GM18502 (cell line): ENCODE measurements around the gene NUDT14.

Experiments
- ATAC-seq: cut with Tn5 transposase; IDR thresholded peaks from one replicate; pipeline ENCODE4 v1.9.1; 2021; ENCODE audit warnings: mild to moderate bottlenecking; ENCODE audit not compliant: unreplicated experiment, poor library complexity

Gene NUDT14

DNA sequence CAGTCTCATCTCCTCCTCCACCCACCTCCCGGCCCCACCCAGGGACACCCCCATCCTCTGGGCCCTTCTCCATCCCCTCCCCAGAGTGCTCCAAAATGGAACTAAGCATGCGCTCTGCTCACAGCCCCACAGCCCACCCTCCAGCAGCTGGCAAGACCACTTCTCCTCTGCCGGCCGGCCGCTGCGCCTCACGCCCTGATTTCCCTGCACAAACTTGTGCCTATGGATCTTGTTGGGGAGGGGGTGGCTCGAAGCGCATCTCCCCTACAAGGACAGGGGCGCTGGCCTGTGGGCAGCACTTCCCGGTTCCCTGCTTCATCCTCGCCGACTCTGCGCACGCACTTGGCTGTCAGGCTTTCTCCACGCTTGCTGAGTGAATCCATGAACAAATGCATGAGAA lies 19.5 kb upstream of the NUDT14 start:
- ATAC-seq: no peak

DNA sequence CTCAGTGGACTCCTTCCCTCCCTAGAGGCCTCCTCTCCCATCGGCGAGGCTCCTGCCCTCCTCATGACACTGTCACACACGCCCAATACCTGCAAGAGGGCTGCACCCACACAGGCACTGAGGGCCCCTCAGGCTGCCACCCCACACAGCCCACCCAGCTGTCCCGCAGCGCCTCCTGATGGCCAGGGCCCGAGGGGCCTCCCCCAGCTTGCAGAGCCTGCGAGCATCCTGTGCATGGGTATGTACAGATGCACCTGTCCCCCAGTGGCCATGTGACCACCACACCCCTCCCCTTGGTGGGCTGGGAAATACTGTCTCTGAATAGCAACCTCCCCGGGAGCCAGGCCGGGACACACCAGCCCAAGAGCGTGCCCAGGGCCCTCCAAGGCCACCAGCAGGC lies 19.0 kb upstream of the NUDT14 start:
- ATAC-seq: no peak

DNA sequence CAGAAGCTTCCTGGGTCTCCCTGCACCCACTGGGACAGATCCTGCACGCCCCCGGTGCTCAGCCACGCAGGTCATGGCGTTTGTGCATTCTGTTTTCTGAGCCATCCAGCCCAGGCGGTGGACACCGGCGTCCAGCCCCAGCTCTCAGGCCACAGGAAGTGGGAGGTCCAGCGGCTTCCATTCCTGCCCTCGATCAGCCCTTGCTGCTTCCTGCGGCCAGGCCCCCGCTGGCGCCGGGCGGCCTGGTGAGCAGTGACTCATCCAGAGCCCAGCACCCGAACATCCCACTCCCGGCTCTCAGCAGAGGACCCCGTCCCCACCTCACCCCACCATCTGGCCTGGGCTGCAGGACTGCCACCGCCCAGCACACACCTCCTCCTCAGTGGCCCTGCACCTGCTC lies 18.0 kb upstream of the NUDT14 start:
- no peak for ATAC-seq

DNA sequence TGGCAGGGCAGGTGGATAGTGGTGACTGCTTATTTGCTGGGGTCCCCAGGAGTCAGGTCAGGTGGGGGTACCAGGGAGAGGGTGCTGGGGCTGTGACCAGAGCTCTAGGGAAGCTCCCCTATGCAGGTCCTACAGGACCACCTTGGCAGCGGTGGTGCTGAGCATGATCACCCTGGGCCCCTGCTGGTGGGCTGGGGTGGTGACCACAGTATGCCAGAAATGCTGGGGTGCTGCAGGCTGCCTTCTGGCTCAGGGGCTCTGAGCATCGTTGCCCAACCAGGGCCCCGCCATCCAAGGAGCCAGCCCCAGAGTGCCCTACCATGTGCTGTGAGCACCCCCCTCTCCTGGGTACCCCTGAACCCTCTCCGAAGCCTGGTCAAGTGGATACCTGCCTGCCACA lies 17.5 kb upstream of the NUDT14 start:
- no peak for ATAC-seq

DNA sequence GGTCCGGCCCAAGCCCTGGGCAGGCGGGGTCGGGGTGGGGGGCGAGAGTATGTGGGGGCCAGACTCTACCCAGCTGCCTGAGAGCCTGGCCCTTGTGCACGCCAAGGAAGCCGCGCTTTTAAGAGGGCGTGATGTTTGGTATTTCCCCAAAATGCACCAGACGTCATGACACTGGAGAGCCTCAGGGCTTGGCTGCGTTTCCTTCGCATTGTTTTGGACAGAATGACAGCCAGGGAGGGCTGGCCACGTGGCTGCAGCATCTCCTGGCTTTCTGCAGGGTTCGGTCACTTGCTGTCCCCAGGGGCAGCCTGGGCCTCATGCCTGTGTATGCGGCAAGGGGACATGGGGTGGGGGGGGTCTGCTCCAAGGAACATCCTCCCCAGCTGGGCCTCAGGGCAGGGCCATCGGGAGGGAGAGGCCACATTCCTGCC lies 16.1 kb upstream of the NUDT14 start:
- ATAC-seq: no peak

DNA sequence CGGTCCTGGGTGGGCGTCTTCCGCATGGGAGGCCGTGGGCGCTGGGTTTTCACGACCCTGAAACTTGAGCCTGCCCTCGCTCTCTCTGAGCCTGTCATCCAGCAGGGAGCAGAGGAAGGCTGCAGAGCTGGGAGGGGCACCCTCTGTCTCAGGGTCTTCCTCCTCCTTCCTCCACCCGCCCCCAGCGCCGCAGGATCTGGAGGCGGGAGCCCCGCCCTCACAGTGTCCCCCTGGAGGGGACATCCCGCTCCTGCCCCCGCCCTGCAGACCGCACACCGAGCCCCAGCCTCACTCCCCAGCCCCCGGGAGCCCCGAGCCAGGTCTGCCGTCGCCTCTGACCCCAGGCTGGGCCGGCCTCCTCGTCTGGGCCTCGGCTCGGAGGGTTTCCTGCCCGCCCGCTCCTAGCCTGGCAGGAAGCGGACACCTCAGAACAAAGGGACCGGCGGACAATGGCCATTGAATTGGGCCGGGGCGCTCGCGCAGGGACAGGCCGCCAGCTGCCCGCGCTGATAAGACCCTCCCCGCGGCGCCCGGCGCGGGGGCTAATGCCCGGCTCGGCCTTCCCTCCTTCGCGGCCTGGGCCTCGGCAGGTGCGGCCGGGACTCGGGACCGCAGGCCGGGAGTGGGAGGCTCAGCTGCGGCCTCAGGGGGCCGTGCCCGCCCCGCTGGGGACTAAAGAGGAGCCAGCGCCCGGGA lies 15.3 kb upstream of the NUDT14 start:
- ATAC-seq: no peak

DNA sequence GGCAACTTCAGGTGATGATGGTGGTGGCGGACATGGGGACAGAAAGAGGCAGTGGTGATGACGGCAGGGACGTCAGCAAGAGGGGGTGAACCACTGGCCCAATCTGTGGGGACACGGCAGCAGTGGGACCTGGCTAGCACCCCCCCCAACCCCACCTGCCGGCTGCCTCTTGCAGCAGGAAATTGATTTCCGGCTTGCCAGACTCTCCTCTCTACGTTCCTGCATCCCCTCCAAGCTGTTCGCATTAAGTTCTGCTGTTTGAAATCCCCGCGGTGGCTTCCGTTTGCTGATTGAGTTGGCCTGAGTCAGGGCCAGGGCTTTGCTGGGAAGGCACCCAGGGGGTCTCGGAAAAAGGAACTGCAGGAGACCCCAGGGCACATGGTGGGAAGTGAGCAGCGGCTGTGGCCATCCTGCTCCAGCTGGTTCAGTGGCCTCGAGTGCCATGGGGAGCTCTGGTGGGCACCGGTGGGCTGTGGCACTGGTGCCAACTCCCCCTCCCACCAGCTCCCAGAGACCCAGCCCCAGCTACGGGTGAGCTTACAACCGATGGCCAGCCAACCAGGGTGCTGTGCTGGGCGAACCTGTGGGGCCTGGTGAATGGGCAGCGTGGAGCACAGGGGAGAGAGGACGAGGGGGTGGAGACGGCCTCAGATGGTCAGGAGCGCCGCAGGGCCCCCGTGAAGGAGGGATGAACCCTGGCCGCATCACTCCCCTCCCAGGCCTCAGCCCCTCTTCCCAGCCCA lies 14.6 kb upstream of the NUDT14 start:
- no peak for ATAC-seq

DNA sequence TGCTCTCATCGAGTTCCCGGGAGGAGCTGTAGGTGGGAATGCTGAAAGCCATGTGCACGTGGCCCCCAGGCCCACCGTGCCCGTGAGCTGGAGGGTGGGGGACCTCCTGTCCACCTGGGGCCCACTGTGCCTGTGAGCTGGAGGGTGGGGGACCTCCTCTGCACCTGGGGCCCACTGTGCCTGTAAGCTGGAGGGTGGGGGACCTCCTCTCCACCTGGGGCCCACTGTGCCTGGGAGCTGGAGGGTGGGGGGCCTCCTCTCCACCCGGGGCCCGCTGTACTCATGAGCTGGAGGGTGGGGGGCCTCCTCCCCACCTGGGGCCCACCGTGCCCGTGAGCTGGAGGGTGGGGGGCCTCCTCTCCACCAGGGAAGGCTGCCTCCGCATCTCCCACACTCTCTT lies 13.9 kb upstream of the NUDT14 start:
- no peak for ATAC-seq

DNA sequence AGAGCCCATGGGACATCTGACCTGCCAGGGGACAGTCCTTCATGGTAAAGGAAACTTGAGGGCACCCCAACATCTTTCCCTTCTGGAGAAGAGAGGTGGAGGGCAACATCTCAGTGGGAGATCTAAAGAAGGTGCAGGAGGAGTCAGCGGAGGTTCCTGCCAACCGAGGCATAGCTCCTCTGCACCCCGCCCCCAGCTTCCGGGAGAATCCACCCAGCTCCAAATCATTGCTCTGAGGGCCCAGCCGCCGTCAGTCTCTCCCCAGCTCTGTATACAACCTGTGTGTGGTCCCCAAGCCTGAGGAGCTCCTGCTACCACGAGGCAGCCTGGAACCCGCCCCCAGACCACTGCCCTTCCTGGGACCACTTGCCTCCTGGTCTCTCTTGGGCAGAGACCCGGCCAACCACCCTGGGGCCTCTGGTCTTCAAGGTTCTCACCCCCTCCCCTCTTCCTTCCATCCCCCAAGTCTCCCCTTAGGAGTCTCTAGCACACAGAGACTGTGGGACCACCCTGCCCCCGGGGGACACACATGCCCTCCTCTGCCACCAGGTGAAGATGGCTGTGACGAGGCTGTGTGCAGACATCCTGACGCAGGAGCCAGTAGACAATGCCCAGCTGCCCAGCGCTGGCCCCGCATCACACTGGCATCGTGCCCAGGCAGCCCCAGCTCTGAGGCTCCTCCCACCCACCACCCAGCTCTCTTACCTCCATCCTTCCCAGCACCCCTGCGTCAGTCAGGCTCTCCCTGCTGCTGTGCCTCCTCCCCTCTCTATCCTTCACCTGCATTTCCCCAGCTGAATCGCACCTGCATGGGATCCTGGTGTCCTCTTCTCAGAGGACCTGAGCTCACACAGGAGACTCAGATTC lies 13.0 kb upstream of the NUDT14 start:
- ATAC-seq: no peak

DNA sequence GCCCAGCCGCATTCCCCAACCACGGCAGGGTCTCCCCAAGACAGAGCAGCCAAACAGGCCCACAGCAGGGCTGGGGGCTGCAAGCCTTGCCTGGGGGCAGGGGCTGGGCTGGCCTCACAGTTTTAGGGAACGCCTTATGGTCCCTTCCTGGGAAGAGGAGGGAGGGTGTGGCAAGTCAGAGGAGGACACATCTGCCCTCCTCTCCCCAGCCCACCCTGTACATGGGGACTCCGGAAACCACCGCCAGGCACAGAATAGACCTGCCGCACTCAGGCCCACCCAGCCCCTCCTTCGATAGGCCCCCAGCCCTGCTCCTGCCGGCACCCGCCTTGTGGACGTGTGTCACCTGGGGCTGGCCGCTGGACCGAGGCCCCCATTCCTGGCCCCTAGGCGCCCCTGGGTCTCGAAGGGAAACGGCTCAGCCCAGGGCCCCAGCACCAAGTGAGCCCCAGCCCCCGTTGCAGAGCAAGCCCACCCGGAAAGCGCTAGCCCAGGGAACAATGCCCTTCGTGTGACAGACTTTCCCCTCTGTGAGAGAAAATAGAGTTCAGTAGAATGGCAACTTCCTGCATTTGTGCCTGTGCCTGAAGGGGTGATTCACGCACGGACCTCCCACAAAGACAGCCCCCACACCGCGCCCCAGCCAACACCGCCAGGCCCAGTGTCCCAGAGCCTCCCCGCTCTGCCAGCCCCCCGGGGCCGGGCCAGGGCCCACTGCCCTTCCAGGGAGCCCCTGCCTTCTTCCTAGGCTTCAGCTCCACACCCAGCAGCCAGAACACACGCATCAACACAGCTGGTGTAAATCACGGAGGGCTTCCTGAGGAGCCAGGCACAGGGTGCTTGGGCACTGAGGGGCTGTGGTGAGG lies 12.0 kb upstream of the NUDT14 start:
- ATAC-seq: no peak

DNA sequence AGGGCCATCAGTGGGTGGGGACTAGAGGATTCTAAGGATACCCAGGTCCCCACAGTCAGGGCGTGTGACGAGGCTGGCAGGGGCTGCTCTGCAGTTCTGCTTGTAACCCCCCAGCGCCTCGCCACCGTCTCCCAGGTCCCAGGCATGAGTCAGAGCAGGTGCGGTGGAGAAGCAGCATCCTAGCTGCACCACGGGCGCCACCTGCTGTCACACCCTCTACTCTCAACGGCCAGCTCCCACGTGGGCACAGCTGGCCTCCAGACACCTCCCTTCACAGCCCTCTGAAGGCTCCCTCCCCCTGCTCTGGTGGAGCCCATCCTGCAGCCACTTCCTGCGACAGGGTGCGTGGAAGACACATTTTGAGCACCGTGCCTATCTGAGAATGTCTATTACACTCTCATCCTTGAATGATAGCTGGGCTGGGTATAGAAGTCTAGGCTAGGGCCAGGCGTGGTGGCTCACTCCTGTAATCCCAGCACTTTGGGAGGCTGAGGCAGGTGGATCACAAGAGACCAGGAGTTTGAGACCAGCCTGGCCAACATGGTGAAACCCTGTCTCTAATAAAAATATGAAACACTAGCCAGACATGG lies 6.9 kb upstream of the NUDT14 start:
- no peak for ATAC-seq

DNA sequence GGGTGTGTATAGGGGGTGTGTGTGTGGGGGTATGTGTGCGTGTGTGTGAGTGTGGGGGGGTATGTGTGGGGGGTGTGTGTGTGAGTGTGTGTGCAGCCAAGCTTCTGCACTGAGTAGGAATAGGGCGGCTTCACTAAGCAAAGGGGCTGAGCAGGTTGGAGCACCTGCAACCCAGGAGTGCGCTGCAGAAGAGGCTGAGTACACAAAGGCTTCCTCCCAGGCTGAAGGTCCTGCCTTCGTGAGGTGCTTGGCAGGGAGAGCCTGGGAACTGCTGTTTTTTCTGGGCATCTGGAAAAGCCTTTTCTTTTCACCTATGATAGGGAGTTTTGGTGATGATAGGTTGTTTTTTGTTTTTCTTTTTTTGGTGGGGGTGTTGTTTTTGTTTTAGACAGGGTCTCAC lies 6.0 kb upstream of the NUDT14 start:
- ATAC-seq: no peak

DNA sequence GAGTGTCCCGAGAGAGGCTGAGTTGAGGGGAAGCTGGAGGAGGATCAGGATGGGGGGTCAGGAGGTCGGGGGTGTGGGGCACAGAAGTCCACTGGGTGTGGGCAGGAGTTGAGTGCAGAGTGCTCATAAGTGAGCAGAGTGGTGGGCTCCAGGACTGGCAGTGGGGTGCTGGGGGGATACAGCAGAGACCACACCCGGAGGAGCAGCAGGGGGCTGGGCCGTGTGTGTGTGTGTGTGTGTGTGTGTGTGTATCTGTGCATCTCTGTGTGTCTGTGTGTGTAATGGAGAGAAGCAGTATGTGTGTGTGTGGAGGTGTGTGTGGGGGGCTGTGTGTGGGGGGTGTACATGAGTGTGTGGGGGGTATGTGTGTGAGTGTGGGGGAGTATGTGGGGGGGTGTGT lies 4.9 kb upstream of the NUDT14 start:
- ATAC-seq: no peak

DNA sequence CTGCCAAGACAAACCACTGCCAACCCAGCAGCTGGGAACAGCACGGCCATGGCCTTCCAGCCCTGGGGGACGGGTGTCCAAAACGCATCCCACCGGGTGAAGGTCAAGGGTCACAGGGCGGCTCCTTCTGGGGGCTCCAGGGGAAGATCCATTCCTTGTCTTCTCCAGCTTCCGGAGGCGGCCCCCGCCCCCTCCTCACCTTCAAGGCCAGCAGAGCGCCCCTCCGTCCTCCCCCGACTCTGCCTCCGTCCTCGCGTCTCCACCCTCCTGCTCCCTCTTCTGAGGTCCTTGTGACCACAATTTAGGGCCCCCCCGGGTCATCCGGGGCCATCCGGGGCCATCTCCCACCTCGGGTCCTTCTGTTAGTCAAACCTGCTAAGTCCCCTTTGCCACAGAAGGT lies 3.9 kb upstream of the NUDT14 start:
- ATAC-seq: no peak

DNA sequence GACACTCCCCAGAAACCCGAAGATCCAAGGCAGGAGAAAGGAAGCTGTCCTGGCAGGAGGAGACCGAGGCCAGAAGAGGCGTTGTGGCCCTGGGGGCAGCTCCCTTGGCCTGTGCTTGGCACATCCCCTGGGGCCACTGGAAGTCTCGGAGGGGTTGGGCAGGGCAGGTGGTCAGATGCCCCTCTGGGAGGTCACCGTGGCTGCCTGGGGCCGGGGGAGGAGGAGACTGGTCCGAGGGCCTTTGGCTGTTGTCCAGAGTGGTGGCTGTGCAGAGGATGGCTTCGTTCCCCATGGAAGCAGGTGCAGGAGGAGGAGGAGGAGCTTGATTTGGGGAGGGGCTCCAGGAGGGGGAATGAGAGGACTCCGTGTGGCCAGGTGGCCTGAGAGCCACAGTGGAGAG lies 3.3 kb upstream of the NUDT14 start:
- ATAC-seq: no peak

DNA sequence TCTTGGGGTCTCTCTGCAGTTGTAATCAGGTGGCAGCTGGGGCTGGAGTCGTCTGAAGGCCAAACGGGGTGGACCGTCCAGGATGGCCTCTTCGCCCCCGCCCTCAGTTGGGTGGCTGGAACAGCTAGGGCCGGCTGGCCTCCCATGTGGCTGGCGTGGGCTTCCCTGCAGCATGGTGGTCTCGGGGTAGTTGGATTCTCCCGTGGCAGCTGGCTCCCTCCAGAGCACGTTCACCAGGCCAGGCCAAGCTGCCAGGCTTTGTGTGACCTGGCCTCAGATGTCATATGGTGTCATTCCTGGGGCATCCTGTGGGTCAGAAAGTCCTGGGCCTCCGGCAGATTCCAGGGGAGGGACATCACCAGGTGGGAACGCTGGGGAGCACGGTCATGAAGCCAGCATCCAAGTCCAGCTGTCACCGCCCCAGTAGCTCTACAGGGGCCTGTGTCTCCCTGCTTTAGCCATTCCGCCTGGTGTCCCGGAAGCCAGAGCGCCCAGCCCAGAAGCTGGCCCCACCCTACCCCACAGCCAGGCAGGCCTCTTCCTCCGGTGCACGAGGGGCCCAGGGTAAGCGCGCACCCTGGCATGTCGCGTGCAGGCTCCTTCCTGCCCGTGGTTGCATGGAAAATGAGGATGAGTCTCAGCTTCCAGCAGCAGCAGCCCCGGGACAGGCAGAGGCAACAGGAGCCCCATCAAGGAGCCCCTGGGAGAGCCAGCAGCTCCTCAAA lies 1.3 kb upstream of the NUDT14 start:
- ATAC-seq: no peak

DNA sequence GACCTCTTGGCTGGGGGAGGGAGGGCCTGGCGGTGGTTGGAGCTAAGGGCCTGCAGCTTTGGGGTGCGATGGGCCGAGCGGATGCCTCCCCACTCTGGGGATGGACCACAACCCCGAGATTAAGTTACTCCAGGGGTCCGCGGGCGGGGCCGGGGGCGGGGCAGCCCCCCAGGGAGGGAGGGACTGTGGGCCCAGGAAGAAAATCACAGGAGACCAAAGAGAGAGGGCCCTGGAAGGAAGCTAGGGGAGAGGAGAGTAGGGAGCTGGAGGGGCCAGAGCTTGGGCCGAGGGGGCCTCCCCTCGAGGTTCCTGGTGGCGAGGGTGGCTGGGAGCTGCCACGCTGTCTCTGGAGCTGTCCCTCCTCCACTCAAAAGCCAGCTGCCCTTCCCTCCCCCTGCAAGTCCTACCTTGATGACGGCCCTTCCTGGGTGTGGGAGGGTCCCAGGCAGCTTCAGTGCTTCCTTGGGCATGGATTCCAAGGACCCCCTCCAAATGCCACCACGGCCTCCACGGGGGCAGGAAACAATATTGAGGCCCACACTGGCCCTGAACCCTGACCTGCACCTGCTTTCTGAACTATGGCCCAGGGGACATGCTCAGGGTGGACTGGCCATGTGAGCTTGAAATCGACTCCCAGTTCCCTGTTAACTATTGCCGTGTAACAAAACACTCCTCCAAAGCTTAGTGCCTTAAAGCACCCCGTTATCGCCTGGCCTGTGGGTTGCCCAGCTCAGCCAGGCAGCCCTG lies 610 bp upstream of the NUDT14 start:
- no peak for ATAC-seq

DNA sequence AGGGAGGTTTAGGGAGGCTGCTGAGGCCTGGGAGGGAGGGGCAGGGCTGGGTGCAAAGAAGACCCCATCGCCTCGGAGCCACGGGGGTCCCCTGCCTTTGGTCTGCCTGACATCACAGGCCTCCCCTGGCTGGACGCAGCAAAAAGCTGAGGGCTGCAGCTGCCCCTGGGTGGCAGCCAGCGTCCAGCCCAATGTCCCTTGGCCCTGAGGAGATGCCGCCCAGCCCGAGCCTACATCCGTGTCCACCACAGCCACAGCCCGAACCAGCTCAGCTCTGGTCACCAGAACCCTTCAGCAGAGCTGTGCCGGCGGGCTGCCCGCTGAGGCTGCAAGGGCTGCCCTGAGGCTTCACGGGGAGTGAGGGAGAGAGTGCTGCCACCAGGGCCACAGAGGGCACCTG lies 1.9 kb downstream of the NUDT14 start:
- no peak for ATAC-seq

DNA sequence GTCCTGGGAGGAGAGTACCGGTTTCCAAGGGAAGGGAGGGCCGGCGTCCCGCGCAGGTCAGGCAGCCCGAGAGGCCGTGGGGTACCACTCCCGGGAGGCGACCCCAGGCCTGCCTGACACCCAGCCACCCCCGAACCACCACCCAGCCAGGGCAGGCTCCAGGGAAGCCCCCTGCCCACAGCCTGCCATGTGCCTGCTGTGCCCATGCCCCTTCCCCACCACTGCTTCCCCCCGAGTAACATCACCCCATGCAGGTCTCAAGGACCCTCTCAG lies 2.3 kb downstream of the NUDT14 start:
- ATAC-seq: no peak
